ENCODE measurements around the gene PRM1. TPM values are rescaled to one million over a fixed set of nuclear protein-coding genes. Genes with fewer than 3 reads are reported as not detected.
A peak's percentile ranks its signal among the peaks of the same experiment; 100 is the strongest.

The PRM1 gene
- total and polyA plus RNA-seq, 2 of the 13 experiments (the other 11 are each of a cell fraction or from before 2014, with no cell fraction given), result not detected

- TF ChIP-seq, protein P1, sequence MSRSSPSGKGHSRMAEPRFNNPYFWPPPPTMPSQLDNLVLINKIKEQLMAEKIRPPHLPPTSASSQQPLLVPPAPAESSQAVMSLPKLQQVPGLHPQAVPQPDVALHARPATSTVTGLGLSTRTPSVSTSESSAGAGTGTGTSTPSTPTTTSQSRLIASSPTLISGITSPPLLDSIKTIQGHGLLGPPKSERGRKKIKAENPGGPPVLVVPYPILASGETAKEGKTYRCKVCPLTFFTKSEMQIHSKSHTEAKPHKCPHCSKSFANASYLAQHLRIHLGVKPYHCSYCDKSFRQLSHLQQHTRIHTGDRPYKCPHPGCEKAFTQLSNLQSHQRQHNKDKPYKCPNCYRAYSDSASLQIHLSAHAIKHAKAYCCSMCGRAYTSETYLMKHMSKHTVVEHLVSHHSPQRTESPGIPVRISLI (CRISPR knock-in tag; IDR thresholded peaks at IDR 0.05; ENCODE audit: borderline replicate concordance), result peak; percentile 56; the same call in 1 of the 2 replicates
- TF ChIP-seq CCDC6 (CRISPR knock-in tag; IDR thresholded peaks at IDR 0.05) (peak; percentile 93), ZNF614 (CRISPR knock-in tag; IDR thresholded peaks at IDR 0.05; ENCODE audit: borderline replicate concordance) (peak; percentile 13; the same call in 1 of the 2 replicates), ZBTB14 (CRISPR knock-in tag; IDR thresholded peaks at IDR 0.05) (peak; percentile 63; the same call in 1 of the 2 replicates), HES4 (CRISPR knock-in tag; IDR thresholded peaks at IDR 0.05; ENCODE audit: borderline replicate concordance) (peak; percentile 90; the same call in 1 of the 2 replicates), ZNF687 (CRISPR knock-in tag; IDR thresholded peaks at IDR 0.05) (peak; percentile 95), ZFAT (CRISPR knock-in tag; conservative IDR thresholded peaks at IDR 0.05) (no peak; the same call in 1 of the 2 replicates), ZNF160 (CRISPR knock-in tag; IDR thresholded peaks at IDR 0.05) (peak; percentile 61; the same call in 1 of the 2 replicates), ZFP36L1 (CRISPR knock-in tag; IDR thresholded peaks at IDR 0.05) (peak; percentile 71; the same call in 1 of the 2 replicates), ZNF143 (CRISPR knock-in tag; IDR thresholded peaks at IDR 0.05) (peak; percentile 60; the same call in 1 of the 2 replicates), YEATS4 (CRISPR knock-in tag; IDR thresholded peaks at IDR 0.05; ENCODE audit: borderline replicate concordance) (peak; percentile 71; the same call in 1 of the 2 replicates), ZNF577 (CRISPR knock-in tag; IDR thresholded peaks at IDR 0.05; ENCODE audit: borderline replicate concordance, low read depth) (no peak)
- TF ChIP-seq, protein P2, sequence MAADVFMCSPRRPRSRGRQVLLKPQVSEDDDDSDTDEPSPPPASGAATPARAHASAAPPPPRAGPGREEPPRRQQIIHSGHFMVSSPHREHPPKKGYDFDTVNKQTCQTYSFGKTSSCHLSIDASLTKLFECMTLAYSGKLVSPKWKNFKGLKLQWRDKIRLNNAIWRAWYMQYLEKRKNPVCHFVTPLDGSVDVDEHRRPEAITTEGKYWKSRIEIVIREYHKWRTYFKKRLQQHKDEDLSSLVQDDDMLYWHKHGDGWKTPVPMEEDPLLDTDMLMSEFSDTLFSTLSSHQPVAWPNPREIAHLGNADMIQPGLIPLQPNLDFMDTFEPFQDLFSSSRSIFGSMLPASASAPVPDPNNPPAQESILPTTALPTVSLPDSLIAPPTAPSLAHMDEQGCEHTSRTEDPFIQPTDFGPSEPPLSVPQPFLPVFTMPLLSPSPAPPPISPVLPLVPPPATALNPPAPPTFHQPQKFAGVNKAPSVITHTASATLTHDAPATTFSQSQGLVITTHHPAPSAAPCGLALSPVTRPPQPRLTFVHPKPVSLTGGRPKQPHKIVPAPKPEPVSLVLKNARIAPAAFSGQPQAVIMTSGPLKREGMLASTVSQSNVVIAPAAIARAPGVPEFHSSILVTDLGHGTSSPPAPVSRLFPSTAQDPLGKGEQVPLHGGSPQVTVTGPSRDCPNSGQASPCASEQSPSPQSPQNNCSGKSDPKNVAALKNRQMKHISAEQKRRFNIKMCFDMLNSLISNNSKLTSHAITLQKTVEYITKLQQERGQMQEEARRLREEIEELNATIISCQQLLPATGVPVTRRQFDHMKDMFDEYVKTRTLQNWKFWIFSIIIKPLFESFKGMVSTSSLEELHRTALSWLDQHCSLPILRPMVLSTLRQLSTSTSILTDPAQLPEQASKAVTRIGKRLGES (CRISPR knock-in tag; IDR thresholded peaks at IDR 0.05; ENCODE audit: borderline replicate concordance), result no peak
Measured at GRCh38 chr16:11257131-11257938, 23.8 kb downstream of the PRM1 start (continued).
